ENCODE measurements around the gene LLCFC1.

GRCh38 chr7:142940966-142941535 lies 1.8 kb downstream of the LLCFC1 start:
- TF ChIP-seq CTCF (IDR thresholded peaks at IDR 0.05; ENCODE audit: poor library complexity, severe bottlenecking) = no peak
- TF ChIP-seq TAF1 (IDR thresholded peaks at IDR 0.05; ENCODE audit: low read depth) = no peak
- TF ChIP-seq EZH2 (IDR thresholded peaks at IDR 0.05; ENCODE audit: borderline replicate concordance, insufficient read depth, low read length, poor library complexity, severe bottlenecking) = no peak
- no peak for TF ChIP-seq REST (IDR thresholded peaks at IDR 0.05; ENCODE audit: borderline replicate concordance)
- no peak for TF ChIP-seq POLR2AphosphoS5 (IDR thresholded peaks at IDR 0.05)
- no peak for TF ChIP-seq SMC3 (conservative IDR thresholded peaks at IDR 0.05; ENCODE audit: poor library complexity)
- TF ChIP-seq EP300 (conservative IDR thresholded peaks at IDR 0.05; ENCODE audit: poor library complexity, severe bottlenecking) = no peak
- TF ChIP-seq MXI1 (conservative IDR thresholded peaks at IDR 0.05; ENCODE audit: poor library complexity, severe bottlenecking) = no peak
